DMS153 treated with DMSO at 0.1 percent for 48 hours (cell line): ENCODE measurements around the gene ELP2.
"Not testable (repeated sequence)": the region's sequence is repeated elsewhere in the genome, so short reads cannot be mapped to it uniquely, and the experiment has no call there.

Experiments
- DNase-seq: peaks from one replicate; lab custom pipeline; 2025; ENCODE audit not compliant: unreplicated experiment; lab: John Stamatoyannopoulos, UW

Gene ELP2

DNA sequence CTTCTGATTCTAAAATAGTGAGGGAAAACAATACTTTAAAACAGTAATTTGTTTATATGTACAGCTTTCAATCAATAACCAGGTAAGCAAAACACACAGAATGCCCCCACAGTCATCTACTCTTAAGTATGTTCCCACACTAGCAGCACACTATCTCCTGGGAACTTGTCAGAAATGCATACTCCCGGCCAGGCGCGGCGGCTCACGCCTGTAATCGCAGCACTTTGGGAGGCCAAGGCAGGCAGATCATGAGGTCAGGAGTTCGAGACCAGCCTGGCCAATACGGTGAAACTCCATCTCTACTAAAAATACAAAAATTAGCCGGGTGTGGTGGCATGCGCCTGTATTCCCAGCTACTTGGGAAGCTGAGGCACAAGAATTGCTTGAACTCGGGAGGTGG is 12.9 kb upstream of the ELP2 start:
- DNase-seq, result not testable (repeated sequence)

DNA sequence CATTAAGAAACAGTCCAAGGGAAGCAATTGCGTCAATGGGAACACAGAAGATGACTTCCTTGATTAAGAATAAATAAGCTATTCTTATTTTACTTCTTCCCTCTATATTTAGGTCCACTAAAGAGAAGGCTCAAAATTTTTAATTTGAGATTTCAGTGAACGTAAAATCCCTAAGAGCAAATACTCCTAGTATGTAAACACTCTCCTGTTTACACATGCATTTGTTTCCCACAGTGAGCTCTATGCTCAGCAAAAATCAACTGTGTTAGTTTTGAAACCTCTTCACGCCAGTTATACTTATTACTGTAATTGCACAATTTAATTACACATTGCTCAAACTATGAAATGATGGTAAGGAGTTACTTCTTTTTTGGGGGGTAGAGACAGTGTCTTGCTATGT is 9.4 kb upstream of the ELP2 start:
- DNase-seq, result no peak

DNA sequence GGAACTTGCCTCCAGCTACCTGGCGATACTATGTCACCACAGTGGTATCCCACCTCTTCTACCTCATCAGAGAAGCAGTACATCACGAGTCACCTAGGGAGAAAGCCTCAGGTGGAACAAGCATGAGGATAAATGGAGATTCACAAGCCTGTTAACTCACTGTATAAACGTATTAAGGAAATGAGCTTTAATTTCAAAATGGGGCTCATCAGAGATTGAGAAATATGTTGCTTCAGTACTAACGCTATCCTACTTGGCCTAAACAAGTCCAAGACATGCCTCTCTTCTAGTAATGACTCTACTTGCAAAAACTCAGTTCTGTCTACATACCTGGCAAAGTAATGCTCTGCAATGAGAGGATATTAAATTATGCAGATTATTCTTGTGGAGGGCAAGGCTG is 4.9 kb upstream of the ELP2 start:
- DNase-seq, result no peak

DNA sequence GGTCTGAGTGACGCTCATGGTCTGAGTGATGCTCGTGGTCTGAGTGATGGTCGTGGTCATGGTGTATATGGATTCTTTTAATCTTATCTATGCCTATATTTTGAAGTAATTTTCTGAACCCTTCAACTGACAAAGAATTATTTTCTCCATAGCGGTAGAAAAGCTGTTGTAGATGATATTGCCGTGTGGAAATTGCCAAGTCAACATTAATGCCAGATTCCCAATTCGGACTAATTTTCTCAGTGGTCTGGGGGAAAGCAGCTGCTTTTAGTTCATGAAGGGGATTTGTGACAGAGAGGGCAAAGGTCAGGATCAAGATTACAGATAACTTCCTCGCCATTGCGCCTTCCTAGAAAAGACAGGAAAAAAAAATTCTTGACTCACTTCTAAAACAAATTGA is 3.0 kb upstream of the ELP2 start:
- DNase-seq, result no peak

DNA sequence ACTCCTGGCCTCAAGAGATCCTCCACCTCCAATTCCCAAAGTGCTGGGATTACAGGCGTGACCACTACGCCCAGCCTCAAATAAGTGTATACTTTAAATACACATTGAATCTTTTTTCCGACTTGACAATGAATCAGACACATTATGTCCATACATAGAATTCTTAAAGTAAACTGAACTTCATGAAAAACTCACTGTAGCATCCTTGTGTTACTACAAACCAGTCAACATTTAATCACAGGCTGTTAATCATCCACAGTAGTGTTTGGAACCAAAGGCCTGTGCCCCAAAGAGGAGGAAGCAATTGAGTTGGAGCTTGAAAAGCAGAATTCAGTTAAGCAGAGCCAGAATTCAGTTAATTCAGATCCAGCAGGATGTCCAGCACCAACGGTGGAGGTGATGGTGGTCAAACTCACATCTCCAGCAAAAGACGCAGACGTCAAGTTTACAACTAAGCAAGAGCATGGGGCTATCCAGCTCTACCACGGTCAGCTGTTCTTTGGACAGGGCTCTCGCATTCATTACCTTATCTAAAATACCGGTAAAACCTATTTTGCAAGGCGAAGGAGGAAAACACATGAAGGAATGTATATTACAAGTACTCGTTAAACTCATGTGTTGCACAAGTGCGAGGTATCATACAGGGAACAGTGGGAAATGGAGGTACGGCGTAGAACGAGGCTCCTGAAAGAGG is 1.7 kb upstream of the ELP2 start:
- no peak for DNase-seq

DNA sequence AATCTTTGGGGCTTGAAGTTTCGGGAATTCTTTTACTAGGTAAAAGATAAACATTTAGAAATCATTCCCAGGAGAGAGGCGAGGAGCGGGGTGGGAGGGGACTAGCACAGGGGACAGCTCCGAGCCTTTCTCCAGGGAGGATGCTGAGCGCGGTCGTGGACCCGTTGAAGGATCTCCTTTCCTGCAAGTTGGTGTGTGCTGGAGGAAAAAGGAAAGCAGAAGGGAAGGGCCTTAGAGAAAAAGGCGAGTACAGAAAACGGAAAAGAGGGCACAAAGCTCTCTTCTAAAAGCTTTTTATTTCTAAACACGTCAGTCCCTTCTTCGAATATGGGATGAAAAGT is 1.2 kb upstream of the ELP2 start:
- no peak for DNase-seq

DNA sequence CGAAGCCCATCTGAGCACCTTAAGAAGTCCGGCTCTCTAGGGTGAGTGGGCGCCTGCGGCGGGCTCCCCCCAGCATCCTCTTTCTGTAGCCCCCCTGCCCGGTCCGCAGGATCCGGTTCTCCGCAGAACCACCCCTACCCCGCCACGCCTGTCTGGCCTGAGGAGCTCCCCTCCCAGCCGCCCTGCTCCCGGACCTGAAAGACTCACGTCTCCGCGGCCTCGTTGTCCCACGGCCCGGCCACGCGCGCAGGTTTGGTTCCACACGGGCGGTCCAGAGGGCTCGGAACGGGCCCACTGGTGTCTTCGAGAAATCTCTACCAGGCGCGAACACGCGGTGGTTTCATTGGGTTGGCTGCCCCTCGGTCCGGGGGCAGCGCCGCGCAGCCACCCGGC is 796 bp upstream of the ELP2 start:
- DNase-seq, result no peak

DNA sequence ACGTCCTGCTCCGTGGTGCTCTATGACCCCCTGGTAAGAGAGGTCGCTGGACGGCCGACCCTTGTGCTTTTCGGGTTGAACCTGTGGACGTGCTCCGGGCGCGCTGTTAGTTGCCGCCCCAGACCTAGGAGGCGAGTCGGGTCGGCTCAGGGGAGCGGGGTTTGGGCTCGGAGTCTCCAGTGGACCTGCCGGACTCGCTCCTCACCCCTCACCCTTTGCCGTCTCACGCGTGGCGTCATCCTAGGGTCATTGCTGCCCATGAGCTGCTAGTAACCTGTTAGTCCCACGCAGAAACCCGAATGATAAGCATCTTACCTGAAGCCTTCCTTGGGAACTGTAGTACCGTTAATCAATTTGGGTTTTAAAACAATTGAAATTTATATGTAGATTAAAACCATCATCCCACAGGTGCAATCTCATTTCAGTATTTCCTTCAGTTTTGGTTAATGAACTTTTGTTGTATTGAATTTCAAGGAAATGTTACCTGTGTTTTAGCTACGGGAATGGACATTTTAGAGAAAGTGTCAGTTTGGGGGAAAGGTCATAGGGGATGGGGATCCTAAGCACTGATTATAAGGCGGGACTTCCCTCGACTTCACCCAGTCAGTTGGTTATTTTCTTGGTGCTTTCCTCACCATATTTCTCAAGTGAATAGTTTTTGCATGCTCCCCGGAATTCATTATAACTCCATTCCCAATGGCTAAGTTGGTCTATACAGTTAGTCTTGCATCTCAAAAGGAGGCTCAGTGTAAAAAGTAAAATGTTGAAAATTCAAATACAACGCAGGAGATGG is 536 bp downstream of the ELP2 start:
- no peak for DNase-seq

DNA sequence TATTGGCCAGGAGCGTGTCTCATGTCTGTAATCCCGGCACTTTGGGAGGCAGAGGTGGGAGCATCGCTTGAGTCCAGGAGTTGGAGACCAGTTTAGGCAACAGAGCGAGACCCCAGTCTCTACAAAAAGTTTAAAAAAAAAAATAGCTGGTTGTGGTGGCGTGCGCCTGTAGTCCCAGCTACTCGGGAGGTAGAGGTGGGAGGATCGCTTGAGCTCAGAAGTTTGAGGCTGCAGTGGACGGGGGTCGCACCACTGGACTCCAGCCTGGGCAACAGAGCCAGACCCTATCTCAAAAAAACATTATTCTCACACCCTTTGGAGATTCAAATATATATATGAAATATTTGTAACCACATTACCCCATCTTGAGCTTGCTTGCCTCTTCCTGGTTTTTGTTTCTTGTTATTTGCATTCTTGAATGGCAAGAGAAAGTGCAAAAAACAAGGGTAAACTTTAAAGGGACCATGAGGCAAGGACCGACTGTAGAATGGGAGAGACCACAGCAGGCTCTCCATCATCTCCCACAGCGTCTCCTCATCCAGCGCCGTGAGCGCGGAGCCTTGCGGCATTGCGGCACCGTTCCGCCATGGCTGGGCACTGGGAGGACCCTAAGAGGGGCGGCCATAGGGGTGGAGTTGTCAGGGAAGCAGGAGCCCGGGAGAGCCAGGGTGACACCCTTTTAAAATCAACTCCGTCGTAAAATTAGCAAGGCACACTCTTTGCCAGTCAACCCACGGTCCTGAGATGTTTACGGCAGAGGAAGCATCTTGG is 1.4 kb downstream of the ELP2 start:
- DNase-seq, result no peak

DNA sequence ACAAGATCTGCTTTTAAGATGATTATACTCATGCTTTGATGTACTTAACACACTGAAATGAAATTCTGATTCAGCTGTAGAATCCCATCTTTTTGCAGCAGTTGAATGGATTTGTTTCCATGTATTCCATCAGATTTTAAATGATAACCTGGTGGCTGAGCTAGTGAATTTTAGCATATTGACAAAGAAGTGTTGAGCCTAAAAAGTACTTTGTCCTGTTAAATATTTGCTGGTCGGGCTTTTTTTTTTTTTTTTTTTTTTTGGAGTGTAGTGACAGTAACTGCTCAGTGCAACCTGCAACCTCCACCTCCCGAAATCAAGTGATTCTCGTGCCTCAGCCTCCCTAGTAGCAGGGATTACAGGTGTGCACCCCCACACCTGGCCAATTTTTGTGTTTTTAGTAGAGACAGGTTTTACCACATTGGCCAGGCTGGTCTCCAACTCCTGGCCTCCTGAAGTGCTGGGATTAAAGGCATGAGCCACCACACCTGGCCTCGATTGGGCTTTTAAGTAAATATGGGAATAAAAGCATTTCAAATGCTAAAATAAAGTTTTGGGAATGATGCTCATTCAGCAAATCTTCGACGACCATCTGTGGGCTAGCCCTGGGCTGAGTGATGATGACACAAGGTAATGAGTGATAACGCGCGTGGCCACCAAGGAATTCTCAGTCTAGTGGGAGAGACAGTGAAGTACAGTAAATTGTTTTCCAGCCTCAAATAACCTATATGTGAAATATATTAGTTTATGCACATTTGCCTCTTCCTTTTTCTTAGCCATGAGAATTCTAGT is 2.2 kb downstream of the ELP2 start:
- no peak for DNase-seq

DNA sequence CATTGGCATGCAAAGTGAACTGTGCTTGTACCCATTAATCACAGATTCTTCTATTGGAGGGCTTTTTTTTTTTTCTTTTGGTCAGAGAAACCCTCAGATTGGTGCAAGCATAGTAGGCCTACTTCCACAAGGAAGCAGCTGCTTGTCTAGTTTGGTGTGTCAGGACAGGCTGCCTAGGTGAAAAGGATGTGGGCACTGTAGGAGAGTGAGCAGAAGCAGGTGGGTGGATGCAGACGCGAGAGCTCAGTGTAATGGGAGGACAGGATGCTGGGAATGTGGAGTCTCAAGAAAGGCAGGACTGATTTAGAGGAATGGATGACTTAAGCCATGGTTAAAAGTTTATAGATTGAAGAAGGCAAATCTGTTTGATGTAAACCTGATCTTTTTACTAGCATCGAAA is 3.1 kb downstream of the ELP2 start:
- no peak for DNase-seq

DNA sequence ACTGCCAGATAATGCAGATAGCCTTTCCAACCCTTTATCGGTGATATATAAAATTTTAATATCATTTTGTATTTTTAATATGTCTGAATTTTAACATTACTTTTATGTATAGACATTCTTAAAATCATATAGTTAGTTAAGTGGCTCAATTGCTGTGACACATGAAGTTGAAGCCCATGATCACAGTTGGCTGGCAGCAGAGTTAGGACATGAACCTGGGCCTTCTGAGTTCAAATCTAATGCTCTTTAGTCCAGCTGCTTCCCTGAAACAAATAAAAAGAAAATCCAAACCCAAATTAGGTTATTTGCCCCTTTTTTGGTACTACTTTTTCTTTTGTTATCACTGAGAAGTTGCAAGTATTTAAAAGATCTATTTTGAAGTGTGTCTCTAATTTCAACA is 5.6 kb downstream of the ELP2 start:
- DNase-seq, result no peak

DNA sequence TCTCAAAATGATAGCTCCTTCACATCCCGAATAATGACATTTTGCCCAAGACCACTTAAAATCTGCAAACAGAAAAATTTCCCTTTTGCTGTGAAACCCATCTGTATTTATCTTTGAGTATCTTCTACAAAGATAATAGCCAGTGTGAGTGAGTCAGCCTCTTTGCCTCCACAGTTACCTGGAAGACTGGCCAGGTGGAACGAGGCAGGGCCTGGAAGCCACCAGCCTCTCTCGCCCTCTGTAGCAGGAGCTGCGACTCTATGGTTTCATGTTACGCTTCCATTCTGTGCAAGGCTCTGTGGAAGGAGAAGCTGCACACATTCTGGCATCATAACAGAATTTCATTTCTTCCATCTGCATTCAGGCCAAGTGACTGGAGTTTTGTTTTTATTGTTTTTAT is 9.5 kb downstream of the ELP2 start:
- DNase-seq, result no peak

DNA sequence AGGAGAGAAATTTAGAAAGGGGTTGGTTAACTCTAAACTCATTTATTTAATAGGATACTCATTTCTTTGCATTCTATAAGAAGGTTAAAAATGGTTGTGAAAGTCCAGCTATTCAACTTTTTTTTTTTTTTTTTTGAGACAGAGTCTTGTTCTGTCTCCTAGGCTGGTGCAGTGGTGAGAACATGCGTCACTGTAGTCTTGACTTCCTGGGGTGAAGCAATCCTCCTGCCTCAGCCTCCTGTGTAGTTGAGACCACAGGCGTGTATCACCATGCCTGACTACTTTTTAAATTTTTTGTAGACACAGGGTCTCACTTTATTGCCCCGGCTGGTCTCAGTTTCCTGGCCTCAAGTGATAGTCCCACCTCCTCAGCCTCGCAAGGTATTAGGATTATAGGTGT is 11.9 kb downstream of the ELP2 start:
- DNase-seq, result no peak

DNA sequence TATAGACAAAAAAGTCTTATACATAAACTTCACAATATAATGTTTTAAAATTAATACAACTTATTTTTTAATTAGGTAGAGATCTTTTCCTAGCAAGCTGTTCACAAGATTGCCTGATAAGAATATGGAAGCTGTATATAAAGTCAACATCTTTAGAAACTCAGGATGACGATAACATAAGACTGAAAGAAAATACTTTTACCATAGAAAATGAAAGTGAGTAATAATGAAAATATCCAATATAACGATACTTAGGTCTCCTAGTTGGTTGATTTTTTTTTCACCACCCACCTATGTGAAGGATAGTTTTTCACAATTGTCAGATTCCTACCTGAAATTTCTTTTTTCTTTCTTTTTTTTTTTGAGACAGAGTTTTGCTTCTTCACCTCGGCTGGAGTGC is 13.1 kb downstream of the ELP2 start:
- no peak for DNase-seq

DNA sequence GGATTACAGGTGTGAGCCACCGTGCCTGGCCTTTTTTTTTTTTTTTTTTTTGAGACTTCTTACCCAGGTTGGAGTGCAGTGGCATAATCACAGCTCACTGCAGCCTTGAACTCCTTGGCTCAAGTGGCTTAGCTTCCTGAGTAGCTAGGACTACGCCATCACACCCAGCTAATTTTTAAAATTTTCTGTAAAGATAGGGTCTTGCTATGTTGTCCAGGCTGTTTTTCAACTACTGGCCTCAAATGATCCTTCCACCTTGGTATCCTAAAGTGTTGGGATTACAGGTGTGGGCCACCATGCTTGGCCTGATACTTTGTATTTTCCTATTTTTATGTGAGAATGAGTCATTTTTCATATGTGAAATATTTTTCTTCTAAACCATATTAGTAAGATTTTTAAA is 13.7 kb downstream of the ELP2 start:
- no peak for DNase-seq

DNA sequence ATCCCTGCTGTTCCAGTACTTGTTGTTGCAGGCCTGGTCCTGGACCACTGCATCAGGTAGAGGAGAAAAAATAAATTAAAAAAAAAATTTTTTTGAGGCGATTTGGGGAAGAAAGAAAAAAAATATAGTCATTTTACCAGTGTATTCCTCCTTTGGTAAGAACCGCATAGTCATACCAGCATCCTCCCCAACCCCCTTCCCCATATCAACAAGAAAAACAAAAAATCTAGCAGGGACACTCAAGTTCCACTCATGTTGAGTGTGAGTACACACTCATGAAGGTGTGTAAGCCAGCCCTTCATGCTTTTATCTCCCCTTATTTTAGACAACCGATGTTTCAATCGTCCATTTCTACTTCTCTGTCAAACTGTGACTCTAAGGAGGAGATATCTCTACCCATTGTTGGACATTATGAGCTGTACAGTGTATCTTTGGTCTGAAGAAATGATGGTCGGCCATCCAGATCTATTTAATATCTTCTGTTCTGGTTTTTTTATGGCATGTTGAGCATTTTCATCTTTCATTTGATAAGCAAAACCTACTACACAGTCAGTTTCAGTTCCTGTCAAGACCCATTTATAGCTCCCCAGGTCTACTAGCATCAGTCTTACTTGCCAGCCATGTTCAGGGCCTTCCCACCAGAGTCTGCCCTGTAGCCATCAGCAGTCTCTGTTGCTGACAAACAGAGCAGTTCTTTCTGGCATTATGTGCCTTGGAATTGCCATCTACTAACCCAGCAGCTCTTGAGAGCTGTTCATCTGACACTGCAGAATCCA is 20.0 kb downstream of the ELP2 start:
- DNase-seq, result no peak

DNA sequence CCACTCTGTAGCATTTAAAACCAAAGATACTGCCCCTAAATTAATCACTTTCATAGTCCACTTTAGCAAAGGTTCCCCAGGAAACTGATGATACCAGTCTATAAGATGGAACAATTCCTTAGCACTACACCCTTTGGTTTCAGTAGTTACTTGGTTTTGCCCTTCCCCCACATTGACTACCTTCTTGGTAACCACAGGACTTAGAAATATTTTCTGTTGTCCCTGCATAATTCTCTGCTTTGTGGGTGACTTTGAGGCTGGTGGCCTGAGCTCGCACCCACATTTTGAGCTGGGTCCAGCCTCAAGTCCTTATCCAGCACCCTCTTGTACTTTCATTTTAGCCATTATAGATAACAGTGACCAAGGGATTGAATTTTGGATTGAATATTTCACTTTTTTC is 23.1 kb downstream of the ELP2 start:
- DNase-seq, result no peak

DNA sequence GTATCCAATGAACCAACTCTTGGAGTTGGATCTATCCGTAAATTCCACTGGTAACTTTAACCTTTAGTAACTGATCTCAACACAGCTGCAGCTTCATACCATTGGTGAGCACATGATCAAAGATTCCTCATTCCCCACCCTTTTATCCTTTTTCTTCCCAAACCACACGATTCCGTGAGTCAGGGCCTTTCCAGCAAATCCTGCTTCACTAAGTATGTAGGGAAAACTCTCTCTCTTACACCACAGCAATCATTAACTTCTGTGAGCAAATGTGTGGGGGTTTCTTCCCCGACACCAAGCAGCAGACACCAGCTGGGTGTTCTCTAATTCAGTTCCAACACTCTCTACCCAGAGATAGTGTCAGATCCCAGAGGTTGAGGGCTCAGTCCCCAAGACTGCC is 23.5 kb downstream of the ELP2 start:
- no peak for DNase-seq

DNA sequence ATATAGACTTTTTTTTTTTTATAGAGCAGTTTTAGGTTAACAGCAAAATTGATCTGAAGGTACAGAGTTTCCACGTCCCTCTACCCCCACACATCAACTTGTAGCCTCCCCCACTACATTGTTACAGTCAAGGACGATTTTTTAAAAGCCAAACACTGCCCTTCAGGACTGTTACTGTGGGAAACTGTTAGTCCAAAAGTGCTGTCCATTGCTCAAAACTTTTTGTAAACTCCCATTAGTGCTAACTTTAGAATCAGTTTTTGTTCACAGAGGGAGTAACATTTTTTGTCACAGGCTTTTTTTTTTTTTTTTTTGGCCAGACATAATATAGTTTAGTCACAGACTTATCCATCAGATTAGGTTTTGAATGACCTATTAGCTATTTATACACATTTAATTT is 24.1 kb downstream of the ELP2 start:
- no peak for DNase-seq
